ENCODE data around the gene PLAC9. TPM values are rescaled to one million over a fixed set of nuclear protein-coding genes. Genes with fewer than 3 reads are reported as not detected.

The PLAC9 gene
- total and polyA plus RNA-seq, 12 donors, result 1.8 to 67.6 (median 24.0) TPM

DNA sequence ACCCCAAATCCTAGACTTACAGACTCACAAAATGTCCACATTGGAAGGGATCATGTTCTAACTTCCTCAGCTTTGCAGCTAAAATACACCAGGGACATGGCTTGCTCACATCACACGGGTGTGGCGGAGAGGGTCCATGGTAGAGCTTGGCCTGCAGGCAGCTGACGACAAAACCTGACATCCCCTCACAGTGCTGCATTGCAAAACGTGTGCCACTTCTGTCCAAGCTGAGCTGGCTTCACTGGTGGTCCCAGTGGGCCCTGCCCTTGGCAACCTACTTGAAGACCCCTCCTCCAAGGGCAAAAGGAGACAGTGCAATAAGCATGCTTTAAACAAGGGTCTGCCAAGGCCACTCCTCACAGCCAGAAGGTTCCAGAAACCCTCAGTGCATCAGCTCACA, 50.9 kb downstream of the PLAC9 start:
- no peak for DNase-seq
- Histone ChIP-seq H3K9me3 (replicated peaks in 1 of 3) (no peaks in the 10 kb centered on the region), H3K4me3 (no peak overlapping the region), H3K27me3 (no peaks in the 10 kb centered on the region), H3K4me1 (replicated peaks in 1 of 2) (peaks cover 0 to 7% of the 10 kb centered on the region in 2 donors), H3K27ac (no peak overlapping the region), H3K36me3 (replicated peaks in 1 of 2) (no peaks in the 10 kb centered on the region)
- WGBS, 4 donors, result 82 to 96% (median 91%) methylated on average over 4 of the region's 4 CpGs
- TF ChIP-seq, protein P1, sequence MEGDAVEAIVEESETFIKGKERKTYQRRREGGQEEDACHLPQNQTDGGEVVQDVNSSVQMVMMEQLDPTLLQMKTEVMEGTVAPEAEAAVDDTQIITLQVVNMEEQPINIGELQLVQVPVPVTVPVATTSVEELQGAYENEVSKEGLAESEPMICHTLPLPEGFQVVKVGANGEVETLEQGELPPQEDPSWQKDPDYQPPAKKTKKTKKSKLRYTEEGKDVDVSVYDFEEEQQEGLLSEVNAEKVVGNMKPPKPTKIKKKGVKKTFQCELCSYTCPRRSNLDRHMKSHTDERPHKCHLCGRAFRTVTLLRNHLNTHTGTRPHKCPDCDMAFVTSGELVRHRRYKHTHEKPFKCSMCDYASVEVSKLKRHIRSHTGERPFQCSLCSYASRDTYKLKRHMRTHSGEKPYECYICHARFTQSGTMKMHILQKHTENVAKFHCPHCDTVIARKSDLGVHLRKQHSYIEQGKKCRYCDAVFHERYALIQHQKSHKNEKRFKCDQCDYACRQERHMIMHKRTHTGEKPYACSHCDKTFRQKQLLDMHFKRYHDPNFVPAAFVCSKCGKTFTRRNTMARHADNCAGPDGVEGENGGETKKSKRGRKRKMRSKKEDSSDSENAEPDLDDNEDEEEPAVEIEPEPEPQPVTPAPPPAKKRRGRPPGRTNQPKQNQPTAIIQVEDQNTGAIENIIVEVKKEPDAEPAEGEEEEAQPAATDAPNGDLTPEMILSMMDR (IDR thresholded peaks at IDR 0.05), result no peak
- TF ChIP-seq POLR2A (IDR thresholded peaks at IDR 0.05), result no peak
- intact Hi-C loops (cut with DNase I), result no loop called here

DNA sequence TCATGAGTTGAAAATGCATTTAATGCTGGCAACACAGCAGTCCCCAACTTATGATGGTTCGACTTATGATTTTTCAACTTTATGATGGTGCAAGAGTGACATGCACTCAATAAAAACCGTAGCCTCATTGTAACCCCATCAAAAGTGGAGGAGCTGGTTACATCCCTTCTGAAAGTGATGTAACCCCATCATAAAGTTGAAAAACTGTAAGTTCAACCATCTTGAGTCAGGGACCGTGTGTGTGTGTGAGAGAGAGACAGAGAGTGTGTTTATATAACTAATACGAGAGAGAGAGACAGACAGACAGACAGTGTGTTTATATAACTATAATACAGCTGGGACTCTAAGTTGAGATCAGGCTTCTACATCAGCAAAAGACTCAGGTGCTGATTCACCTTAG, 51.8 kb downstream of the PLAC9 start:
- Histone ChIP-seq H3K27ac (no peak overlapping the region), H3K4me1 (replicated peaks in 1 of 2) (peaks cover 0 to 7% of the 10 kb centered on the region in 2 donors), H3K36me3 (replicated peaks in 1 of 2) (no peaks in the 10 kb centered on the region), H3K4me3 (no peak overlapping the region), H3K27me3 (no peaks in the 10 kb centered on the region), H3K9me3 (replicated peaks in 1 of 3) (no peaks in the 10 kb centered on the region)
- intact Hi-C loops (cut with DNase I), result no loop called here
- DNase-seq, result no peak
- WGBS, 4 donors, result 71 to 86% (median 78%) methylated on average over 4 of the region's 4 CpGs
- no peak for TF ChIP-seq POLR2A (IDR thresholded peaks at IDR 0.05)
- TF ChIP-seq, protein P1 (IDR thresholded peaks at IDR 0.05), result no peak

DNA sequence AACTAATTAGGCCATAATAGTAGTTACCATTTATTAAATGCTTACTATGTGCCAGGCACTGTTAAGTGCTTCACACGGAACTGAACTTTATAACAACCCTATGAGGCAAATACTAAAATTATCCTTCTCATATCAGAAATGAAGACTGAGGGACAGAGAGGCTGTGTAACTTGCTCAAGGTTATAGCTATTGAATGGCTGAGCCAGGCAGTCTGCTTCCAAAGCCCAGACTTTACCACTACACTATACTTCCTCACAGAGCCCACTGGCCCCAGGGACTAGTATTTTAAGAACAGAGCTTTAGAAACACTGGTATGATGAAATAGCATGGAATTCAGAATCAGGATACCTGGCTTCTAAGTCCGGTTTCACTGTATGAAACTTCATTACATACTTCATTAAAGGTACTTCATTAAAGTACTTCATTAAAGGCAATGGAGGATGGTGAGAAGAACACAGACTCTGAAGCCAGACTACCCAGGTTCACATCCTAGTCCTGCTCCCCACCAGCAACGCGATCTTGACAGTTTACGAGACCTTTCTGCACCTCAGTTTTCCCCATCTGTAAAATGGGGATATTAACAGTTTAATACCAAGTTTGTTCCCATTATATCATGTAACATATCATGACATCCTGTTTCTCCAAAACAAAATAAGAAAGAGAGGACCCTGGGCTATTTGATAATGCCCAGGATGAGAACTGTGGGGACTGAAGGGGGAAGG, 53.2 kb downstream of the PLAC9 start:
- no peaks in the 10 kb centered on the region for H3K9me3 ChIP-seq (replicated peaks in 1 of 3)
- H3K4me1 ChIP-seq (replicated peaks in 1 of 2), result peaks cover 0 to 7% of the 10 kb centered on the region in 2 donors
- no peak for TF ChIP-seq POLR2A (IDR thresholded peaks at IDR 0.05)
- TF ChIP-seq, protein P1 (IDR thresholded peaks at IDR 0.05), result no peak
- WGBS, 4 donors, result 79 to 86% (median 83%) methylated on average over 5 of the region's 5 CpGs
- no peak for DNase-seq
- H3K36me3 ChIP-seq (replicated peaks in 1 of 2), result no peaks in the 10 kb centered on the region
- H3K27ac ChIP-seq, result no peak overlapping the region
- H3K4me3 ChIP-seq, result no peak overlapping the region
- intact Hi-C loops (cut with DNase I), result no loop called here
- no peaks in the 10 kb centered on the region for H3K27me3 ChIP-seq

DNA sequence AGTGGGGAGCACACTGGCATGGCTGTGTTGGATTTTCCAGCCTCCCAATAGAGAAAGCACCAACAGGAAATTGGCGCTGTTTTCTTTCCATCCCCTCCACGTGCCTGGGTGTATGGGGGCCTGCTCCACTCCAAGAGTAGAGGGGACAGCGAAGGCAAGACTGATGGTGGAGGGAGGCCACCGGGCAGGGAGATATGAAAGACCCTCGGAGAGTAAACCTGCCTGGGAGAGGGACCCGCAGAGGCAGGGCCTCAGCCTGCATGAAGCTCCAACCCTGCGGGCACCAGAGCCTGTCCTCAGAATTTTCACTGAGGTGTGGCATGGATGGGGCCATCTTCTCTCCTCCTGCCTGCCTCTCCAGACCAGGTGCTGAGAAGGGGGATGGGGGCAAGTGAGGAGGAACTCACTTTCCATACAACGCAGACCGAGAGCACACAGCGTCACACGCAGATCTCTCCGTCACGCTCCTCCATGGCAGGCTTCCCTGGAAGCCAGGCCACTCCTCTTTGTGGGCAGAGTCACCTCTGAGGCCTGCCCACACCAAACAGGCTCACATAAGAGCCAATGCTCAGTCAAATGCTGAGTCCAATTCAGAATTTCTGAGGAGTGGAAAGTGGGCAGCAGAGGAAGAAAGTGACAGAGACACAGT, 54.0 kb downstream of the PLAC9 start:
- Histone ChIP-seq H3K4me1 (replicated peaks in 1 of 2) (peaks cover 0 to 7% of the 10 kb centered on the region in 2 donors), H3K36me3 (replicated peaks in 1 of 2) (no peaks in the 10 kb centered on the region), H3K27ac (no peak overlapping the region), H3K4me3 (no peak overlapping the region), H3K27me3 (no peaks in the 10 kb centered on the region), H3K9me3 (replicated peaks in 1 of 3) (no peaks in the 10 kb centered on the region)
- WGBS, 4 donors, result 76 to 91% (median 86%) methylated on average over 7 to 13 of the region's 13 CpGs
- intact Hi-C loops (cut with DNase I), result no loop called here
- TF ChIP-seq, protein P1 (IDR thresholded peaks at IDR 0.05), result no peak
- no peak for TF ChIP-seq POLR2A (IDR thresholded peaks at IDR 0.05)
- DNase-seq, result peak in 1 of 7 donors; percentile 32
